H9 (cell line): ENCODE measurements around the gene PDE7B. TPM values are rescaled to one million over a fixed set of nuclear protein-coding genes. Genes with fewer than 3 reads are reported as not detected.

Source experiments
- DNase-seq: peaks from one replicate; pipeline ENCODE4 v3.0.0-alpha.2; 2017
- H2AFZ ChIP-seq: one replicate; pipeline ENCODE4 v1.6.1; 2013; ENCODE audit warnings: mild to moderate bottlenecking, low read length, control low read depth, moderate library complexity
- H2AK5ac ChIP-seq: 2 replicates; pipeline ENCODE4 v1.6.1; 2013; ENCODE audit warnings: low read length, control low read depth, mixed read lengths; ENCODE audit not compliant: insufficient read length
- H2BK120ac ChIP-seq: one replicate; pipeline ENCODE4 v1.6.1; 2013; ENCODE audit warnings: low read depth, mild to moderate bottlenecking, low read length, control low read depth, inconsistent platforms; ENCODE audit not compliant: poor library complexity, severe bottlenecking
- H2BK12ac ChIP-seq: 2 replicates; pipeline ENCODE4 v1.6.1; 2013; ENCODE audit warnings: low read length, control low read depth, mixed read lengths, low read depth; ENCODE audit not compliant: insufficient read length
- H2BK15ac ChIP-seq: 2 replicates; pipeline ENCODE4 v1.6.1; 2013; ENCODE audit warnings: low read depth, low read length, control low read depth
- H2BK20ac ChIP-seq: one replicate; pipeline ENCODE4 v1.6.1; 2013; ENCODE audit warnings: low read depth, mild to moderate bottlenecking, low read length, control low read depth, inconsistent platforms; ENCODE audit not compliant: poor library complexity, severe bottlenecking
- H2BK5ac ChIP-seq: 2 replicates; pipeline ENCODE4 v1.6.1; 2013; ENCODE audit warnings: low read length, control low read depth, mixed read lengths; ENCODE audit not compliant: insufficient read length
- H3K14ac ChIP-seq: 2 replicates; pipeline ENCODE4 v1.6.1; 2013; ENCODE audit warnings: low read length, control low read depth; ENCODE audit not compliant: insufficient read depth
- H3K18ac ChIP-seq: 2 replicates; pipeline ENCODE4 v1.6.1; 2013; ENCODE audit warnings: low read depth, mild to moderate bottlenecking, mixed read lengths, low read length, control low read depth; ENCODE audit not compliant: insufficient read length
- H3K23ac ChIP-seq: 2 replicates; pipeline ENCODE4 v1.6.1; 2013; ENCODE audit warnings: low read length, control low read depth, mixed read lengths, low read depth; ENCODE audit not compliant: insufficient read length
- H3K23me2 ChIP-seq: 2 replicates; pipeline ENCODE4 v1.6.1; 2013; ENCODE audit warnings: low read depth, mild to moderate bottlenecking, mixed read lengths, low read length, control low read depth; ENCODE audit not compliant: insufficient read length, poor library complexity, severe bottlenecking
- H3K27ac ChIP-seq: 2 replicates; pipeline ENCODE4 v1.5.1; 2013; ENCODE audit warnings: low read length, control low read depth, mixed read lengths, low read depth; ENCODE audit not compliant: insufficient read length
- H3K27me3 ChIP-seq: 2 replicates; pipeline ENCODE4 v1.6.1; 2013; ENCODE audit warnings: low read length, control low read depth, inconsistent platforms; ENCODE audit not compliant: insufficient read depth
- H3K4ac ChIP-seq: 2 replicates; pipeline ENCODE4 v1.6.1; 2013; ENCODE audit warnings: low read depth, mild to moderate bottlenecking, control low read depth, inconsistent platforms, low read length, moderate library complexity
- H3K4me1 ChIP-seq: 2 replicates; pipeline ENCODE4 v1.6.1; 2013; ENCODE audit warnings: low read length, control low read depth, inconsistent platforms; ENCODE audit not compliant: insufficient read depth
- H3K4me2 ChIP-seq: 2 replicates; pipeline ENCODE4 v1.6.1; 2013; ENCODE audit warnings: low read length, control low read depth, mixed read lengths; ENCODE audit not compliant: insufficient read length, insufficient read depth
- H3K56ac ChIP-seq: 2 replicates; pipeline ENCODE4 v1.6.1; 2013; ENCODE audit warnings: low read depth, mild to moderate bottlenecking, mixed read lengths, low read length, control low read depth; ENCODE audit not compliant: insufficient read length
- H3K79me1 ChIP-seq: 2 replicates; pipeline ENCODE4 v1.6.1; 2013; ENCODE audit warnings: low read depth, mild to moderate bottlenecking, moderate library complexity, low read length, control low read depth, inconsistent platforms; ENCODE audit not compliant: insufficient read depth, poor library complexity, severe bottlenecking
- H3K79me2 ChIP-seq: 2 replicates; pipeline ENCODE4 v1.6.1; 2013; ENCODE audit warnings: low read length, control low read depth, inconsistent platforms; ENCODE audit not compliant: insufficient read depth
- H3K9ac ChIP-seq: 2 replicates; pipeline ENCODE4 v1.6.1; 2013; ENCODE audit warnings: low read length, control low read depth, mixed read lengths; ENCODE audit not compliant: insufficient read length; ENCODE audit errors: extremely low read depth
- H3K9me3 ChIP-seq: one replicate; pipeline ENCODE4 v1.6.1; 2013; ENCODE audit warnings: low read depth, low read length, inconsistent platforms; ENCODE audit not compliant: control insufficient read depth
- H3T11ph ChIP-seq: one replicate; pipeline ENCODE4 v1.6.1; 2013; ENCODE audit warnings: mild to moderate bottlenecking, low read length, control low read depth, inconsistent platforms
- H4K20me1 ChIP-seq: one replicate; pipeline ENCODE4 v1.6.1; 2013; ENCODE audit not compliant: control insufficient read depth, insufficient read length, insufficient read depth
- H4K5ac ChIP-seq: 2 replicates; pipeline ENCODE4 v1.6.1; 2013; ENCODE audit warnings: low read depth, mild to moderate bottlenecking, mixed read lengths, low read length, control low read depth; ENCODE audit not compliant: insufficient read length
- H4K8ac ChIP-seq: replicated peaks from 2 replicates; pipeline ENCODE4 v1.6.1; 2013; ENCODE audit warnings: low read length, control low read depth, mixed read lengths, low read depth; ENCODE audit not compliant: insufficient read length
- H4K91ac ChIP-seq: 2 replicates; pipeline ENCODE4 v1.6.1; 2013; ENCODE audit warnings: low read depth, mild to moderate bottlenecking, moderate library complexity, mixed read lengths, low read length, control low read depth; ENCODE audit not compliant: insufficient read length
- H3K27ac Mint-ChIP-seq, 3 experiments: 2 replicates in 2 of 3; 3 replicates in 1 of 3; pipeline ENCODE4 v1.8.0; 2020 to 2021; ENCODE audit warnings: mixed read lengths in 3 of 3, mild to moderate bottlenecking in 1 of 3, moderate library complexity in 1 of 3
- H3K27me3 Mint-ChIP-seq: 2 replicates; pipeline ENCODE4 v1.8.0; 2021; ENCODE audit warnings: low read depth, mild to moderate bottlenecking, moderate library complexity, mixed read lengths
- H3K36me3 Mint-ChIP-seq, 3 experiments: 2 replicates in 2 of 3; 3 replicates in 1 of 3; pipeline ENCODE4 v1.8.0; 2020 to 2021; ENCODE audit warnings: low read depth in 3 of 3, mixed read lengths in 3 of 3; ENCODE audit not compliant: insufficient read depth in 1 of 3
- H3K4me1 Mint-ChIP-seq, 2 experiments: 2 replicates each; pipeline ENCODE4 v1.8.0; 2020; ENCODE audit warnings: mixed read lengths in 2 of 2
- H3K4me3 Mint-ChIP-seq, 2 experiments: 2 replicates in 1 of 2; 3 replicates in 1 of 2; pipeline ENCODE4 v1.8.0; 2020 to 2021; ENCODE audit warnings: mild to moderate bottlenecking in 2 of 2, mixed read lengths in 2 of 2, moderate library complexity in 1 of 2
- H3K9me3 Mint-ChIP-seq, 2 experiments: 2 replicates in 1 of 2; 3 replicates in 1 of 2; pipeline ENCODE4 v1.8.0; 2020; ENCODE audit warnings: mild to moderate bottlenecking in 2 of 2, mixed read lengths in 2 of 2, moderate library complexity in 1 of 2
- CTCF ChIP-seq: fragments of 200-600 bp; sonication (generic); conservative IDR thresholded peaks from 3 replicates; pipeline ENCODE4 v1.8.0; 2021; ENCODE audit warnings: antibody characterized with exemption, mild to moderate bottlenecking
- WGBS: extraction: QIAGEN DNeasy Blood & Tissue Kit; methylation state at CpG from one replicate; pipeline ENCODE4 v1.1.7; 2013; ENCODE audit warnings: missing lambda C conversion rate, low lambda C conversion rate, mixed read lengths; ENCODE audit not compliant: insufficient read length; ENCODE audit errors: extremely low coverage; 5-methylcytosine and 5-hydroxymethylcytosine counted together
- total RNA-seq: library from RNA; stranded (reverse); gene quantifications from 2 replicates; pipeline ENCODE4 v1.2.1, GENCODE V29; 2021

PDE7B gene
- total RNA-seq, 1 experiment from 2014 or later: not detected

- Histone ChIP-seq H3K14ac (no peak overlapping the region), H3K79me1 (no peaks in the 10 kb centered on the region), H2BK120ac (no peak overlapping the region), H4K5ac (no peak overlapping the region), H3K23ac (no peak overlapping the region), H3K9me3 (no peaks in the 10 kb centered on the region), H3K4me2 (no peak overlapping the region), H3K79me2 (no peaks in the 10 kb centered on the region), H2AFZ (peak overlapping the region; percentile 48), H3K18ac (no peak overlapping the region), H3K9ac (no peak overlapping the region), H2AK5ac (no peak overlapping the region), H3K23me2 (no peaks in the 10 kb centered on the region), H4K91ac (no peak overlapping the region), H3K27ac (no peak overlapping the region), H2BK20ac (no peak overlapping the region), H3T11ph (no peak overlapping the region), H4K20me1 (no peaks in the 10 kb centered on the region), H2BK15ac (no peak overlapping the region), H3K4me1 (no peaks in the 10 kb centered on the region), H2BK12ac (no peak overlapping the region), H4K8ac (no peak overlapping the region), H3K4ac (no peak overlapping the region), H3K56ac (no peak overlapping the region), H3K27me3 (no peaks in the 10 kb centered on the region), H2BK5ac (no peak overlapping the region)
- H3K4me1 Mint-ChIP-seq: no peaks in the 10 kb centered on the region; a peak in 2 of 4 replicates
- peaks cover 2% of the 10 kb centered on the region; the same call in 1 of the 2 replicates for H3K27me3 Mint-ChIP-seq
- H3K27ac Mint-ChIP-seq: peak overlapping the region in 1 of 3 experiments; percentile 21; a peak in 2 of 7 replicates
- no CpG with 5 or more reads among the region's 18 CpGs for WGBS
- no peak for DNase-seq
- no peaks in the 10 kb centered on the region for H3K9me3 Mint-ChIP-seq
- H3K36me3 Mint-ChIP-seq: no peaks in the 10 kb centered on the region
- TF ChIP-seq CTCF: no peak
- H3K4me3 Mint-ChIP-seq: no peak overlapping the region
Observed at GRCh38 chr6:135905604-135906300, 54.3 kb downstream of the PDE7B start.
